SH-SY5Y (cell line): ENCODE measurements around the gene NT5DC4.

Source experiments
- GATA2 ChIP-seq: IDR thresholded peaks from 2 replicates; pipeline ENCODE4 v1.6.1; 2011; ENCODE audit warnings: mild to moderate bottlenecking, low read depth, low read length
- GATA3 ChIP-seq: IDR thresholded peaks from 2 replicates; pipeline ENCODE4 v1.6.1; 2011; ENCODE audit warnings: low read depth, mild to moderate bottlenecking, low read length, moderate library complexity

DNA sequence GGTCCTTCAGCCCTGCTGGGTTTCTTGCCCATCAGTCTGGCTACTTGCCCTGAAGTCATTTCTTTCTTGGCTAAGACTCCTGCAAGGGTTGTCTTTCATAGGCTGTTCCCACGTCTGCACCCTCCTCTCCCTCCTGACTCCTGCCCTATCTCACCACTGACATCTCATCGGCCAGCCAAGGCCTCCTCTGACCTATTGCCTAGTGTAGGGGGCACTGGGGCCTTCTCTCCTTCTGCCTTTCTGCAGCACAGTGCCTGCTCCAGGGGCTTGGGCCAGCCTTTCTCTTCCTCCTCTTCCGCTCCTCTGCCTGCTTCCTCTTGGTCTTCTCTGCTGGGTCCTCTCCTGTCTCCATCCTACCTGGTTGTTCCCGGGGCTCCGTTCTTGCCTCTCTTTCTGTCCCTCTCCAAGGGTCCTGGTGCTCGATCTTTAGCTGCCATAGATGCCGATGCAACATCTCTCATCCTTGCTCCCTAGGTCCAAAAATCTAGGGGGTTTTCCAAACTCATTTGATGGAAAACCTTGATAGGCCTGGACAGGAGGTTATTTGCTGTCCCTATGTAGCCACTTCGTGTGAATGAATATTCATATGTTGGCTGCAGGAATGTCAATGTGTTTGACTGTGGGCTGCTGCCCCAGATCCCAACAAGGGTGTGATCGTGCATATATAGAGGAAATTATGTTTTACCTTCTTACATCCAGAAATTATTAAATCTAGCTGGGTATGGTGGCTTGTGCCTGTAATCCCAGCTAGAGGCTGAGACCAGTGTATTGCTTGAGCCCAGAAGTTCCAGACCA lies 9.7 kb upstream of the NT5DC4 start:
- TF ChIP-seq GATA3 (no peak), GATA2 (no peak)
